ENCODE measurements around the gene CCDC142.

CCDC142 gene

DNA sequence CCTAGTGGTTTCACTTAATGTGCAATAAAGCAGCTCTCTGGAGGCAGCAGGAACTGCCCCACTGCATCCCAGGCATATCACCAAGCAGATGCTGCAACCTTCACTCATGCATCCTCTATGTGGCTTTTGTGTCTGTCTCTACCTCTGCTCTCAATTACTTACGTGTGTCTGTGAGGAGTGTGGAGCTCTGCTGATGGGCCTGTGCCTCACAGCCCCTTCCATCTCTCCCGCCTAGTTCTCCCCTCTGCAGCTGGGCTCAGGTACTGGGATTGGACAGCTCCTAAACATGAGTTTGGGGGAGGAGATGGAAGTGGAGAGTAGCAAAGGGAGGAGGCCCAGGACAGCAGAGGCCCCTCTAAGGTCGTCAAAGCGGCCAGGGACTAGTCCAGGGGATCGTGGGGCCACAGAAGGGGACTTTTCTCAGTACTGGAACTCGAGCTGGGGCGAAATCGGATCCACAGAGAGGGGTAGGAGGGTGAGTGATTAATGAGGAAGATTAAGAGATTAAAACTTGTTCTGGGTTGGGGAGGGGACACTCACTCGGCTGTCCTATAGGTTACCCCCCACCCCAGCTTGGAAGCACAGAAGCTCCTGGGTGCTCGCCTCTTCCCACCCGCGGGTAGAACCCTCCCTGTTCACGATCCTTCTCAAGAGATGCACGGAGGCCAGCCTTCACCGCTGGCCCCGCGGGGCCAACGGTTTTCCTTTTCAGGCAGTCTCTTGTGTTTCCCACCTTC, 18.7 kb upstream of the CCDC142 start:
- Histone ChIP-seq H3K27me3 (ENCODE audit: control insufficient read depth, insufficient read depth, low read length) (peaks cover 95% of the 10 kb centered on the region), H3K36me3 (ENCODE audit: control insufficient read depth, insufficient read depth, low read length) (peaks cover 4% of the 10 kb centered on the region), H3K4me3 (ENCODE audit: low read depth, low read length) (peak overlapping the region; percentile 48), H3K4me1 (ENCODE audit: control insufficient read depth, insufficient read depth, low read length) (peaks cover under 1% of the 10 kb centered on the region), H3K9ac (ENCODE audit: low read depth, low read length) (no peak overlapping the region), H3K9me3 (ENCODE audit: control insufficient read depth, insufficient read depth, low read length) (no peaks in the 10 kb centered on the region)

DNA sequence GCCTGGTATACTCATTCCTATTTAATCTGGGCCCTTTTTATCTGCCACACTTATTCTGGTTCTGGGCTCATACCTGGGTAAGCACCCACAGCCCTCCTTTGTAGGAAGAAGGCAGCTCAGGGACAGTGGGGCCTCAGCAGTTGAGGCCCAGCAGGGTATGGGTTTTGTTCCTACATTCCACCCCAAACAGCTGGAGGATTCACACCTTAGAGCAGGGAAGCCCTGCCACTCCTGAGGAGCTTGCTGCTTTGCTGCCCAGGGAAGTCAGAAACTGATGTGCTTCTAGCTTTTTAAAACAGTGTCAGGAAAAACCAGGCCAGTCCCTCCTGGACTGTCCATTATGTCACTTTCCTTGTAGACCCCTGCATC, 17.8 kb upstream of the CCDC142 start:
- Histone ChIP-seq H3K9me3 (ENCODE audit: control insufficient read depth, insufficient read depth, low read length) (no peaks in the 10 kb centered on the region), H3K36me3 (ENCODE audit: control insufficient read depth, insufficient read depth, low read length) (peaks cover 4% of the 10 kb centered on the region), H3K27me3 (ENCODE audit: control insufficient read depth, insufficient read depth, low read length) (peaks cover 100% of the 10 kb centered on the region), H3K4me1 (ENCODE audit: control insufficient read depth, insufficient read depth, low read length) (no peaks in the 10 kb centered on the region), H3K4me3 (ENCODE audit: low read depth, low read length) (peak overlapping the region; percentile 41), H3K9ac (ENCODE audit: low read depth, low read length) (no peak overlapping the region)

DNA sequence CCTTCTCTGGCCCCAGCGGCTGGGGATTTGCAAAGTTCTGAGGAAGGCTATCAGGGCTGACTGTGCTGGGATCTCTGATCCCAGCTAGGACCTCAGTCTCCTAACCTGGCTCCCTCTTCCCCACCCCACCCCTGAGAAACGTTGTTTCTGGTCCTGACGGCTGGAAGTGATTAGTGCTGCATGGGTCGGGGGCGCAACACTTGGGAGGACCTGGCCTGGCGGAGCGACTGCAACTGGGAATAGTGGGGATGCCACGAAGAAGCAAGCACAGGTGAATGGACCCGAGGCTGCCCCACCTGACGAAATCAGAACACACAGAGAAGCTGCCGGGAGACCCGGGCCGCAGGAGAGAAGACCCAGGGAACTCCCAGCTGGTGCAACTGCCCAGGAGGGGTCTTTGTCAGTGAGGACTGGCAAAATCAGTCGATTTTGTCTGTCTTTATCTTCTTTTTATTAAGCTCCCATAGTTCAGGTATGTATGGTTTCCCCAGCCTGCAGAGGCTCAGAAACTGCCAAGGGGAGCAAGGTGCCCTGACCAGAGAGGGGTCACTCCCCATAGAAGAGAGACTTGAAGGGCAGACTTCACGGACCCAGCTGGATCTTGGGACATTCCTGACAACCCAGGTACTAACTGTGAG, 17.3 kb upstream of the CCDC142 start:
- peaks cover 100% of the 10 kb centered on the region for H3K27me3 ChIP-seq (ENCODE audit: control insufficient read depth, insufficient read depth, low read length)
- no peak overlapping the region for H3K9ac ChIP-seq (ENCODE audit: low read depth, low read length)
- peak overlapping the region; percentile 41 for H3K4me3 ChIP-seq (ENCODE audit: low read depth, low read length)
- H3K4me1 ChIP-seq (ENCODE audit: control insufficient read depth, insufficient read depth, low read length) = no peaks in the 10 kb centered on the region
- no peaks in the 10 kb centered on the region for H3K9me3 ChIP-seq (ENCODE audit: control insufficient read depth, insufficient read depth, low read length)
- H3K36me3 ChIP-seq (ENCODE audit: control insufficient read depth, insufficient read depth, low read length) = no peaks in the 10 kb centered on the region

DNA sequence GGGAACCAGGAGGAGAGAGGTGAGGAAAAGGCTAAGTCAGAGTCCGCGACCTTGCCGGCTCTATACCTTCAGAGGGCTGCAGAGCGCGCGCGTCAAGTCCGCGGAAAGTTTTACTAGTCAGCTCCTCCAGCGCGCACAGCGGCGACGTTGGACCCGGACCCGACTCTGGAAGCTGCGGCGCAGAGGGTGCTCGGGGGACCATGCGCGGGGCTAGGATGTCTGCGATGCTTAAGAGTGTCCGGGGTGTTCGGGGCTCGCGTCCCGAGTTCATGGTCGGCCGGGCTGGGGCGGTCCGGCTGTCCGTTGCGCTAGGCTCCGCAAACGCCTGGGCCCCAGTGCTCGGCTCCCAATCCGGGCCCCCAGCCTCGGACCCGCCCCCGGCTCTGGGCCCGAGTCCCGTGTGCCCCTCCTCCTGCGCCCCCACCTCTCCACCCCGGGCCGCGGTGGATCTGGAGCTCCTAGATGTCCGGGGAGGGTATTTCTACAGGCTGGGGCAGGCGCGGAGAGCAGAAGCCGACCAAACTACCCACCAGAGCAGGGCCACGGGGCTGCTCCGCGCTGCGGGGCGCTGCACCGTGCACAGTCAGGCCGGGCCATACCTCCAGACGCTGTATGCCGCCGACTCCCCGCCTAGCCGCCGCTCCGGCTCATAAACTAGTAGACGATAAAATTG, 16.6 kb upstream of the CCDC142 start, which contains the start of gene LBX2:
TSS of gene LBX2 (minus strand) at position 337 of the 673 bp plus-strand sequence. CDS start at position 271, 66 bp downstream.
- peak within 1 kb of the TSS; percentile 45 for H3K4me3 ChIP-seq (ENCODE audit: low read depth, low read length)
- no peaks in the 10 kb centered on the region for H3K9me3 ChIP-seq (ENCODE audit: control insufficient read depth, insufficient read depth, low read length)
- no peaks in the 10 kb centered on the region for H3K36me3 ChIP-seq (ENCODE audit: control insufficient read depth, insufficient read depth, low read length)
- H3K4me1 ChIP-seq (ENCODE audit: control insufficient read depth, insufficient read depth, low read length) = no peaks in the 10 kb centered on the region
- peaks cover 94% of the 10 kb centered on the region for H3K27me3 ChIP-seq (ENCODE audit: control insufficient read depth, insufficient read depth, low read length)
- no peak within 1 kb of the TSS for H3K9ac ChIP-seq (ENCODE audit: low read depth, low read length)

DNA sequence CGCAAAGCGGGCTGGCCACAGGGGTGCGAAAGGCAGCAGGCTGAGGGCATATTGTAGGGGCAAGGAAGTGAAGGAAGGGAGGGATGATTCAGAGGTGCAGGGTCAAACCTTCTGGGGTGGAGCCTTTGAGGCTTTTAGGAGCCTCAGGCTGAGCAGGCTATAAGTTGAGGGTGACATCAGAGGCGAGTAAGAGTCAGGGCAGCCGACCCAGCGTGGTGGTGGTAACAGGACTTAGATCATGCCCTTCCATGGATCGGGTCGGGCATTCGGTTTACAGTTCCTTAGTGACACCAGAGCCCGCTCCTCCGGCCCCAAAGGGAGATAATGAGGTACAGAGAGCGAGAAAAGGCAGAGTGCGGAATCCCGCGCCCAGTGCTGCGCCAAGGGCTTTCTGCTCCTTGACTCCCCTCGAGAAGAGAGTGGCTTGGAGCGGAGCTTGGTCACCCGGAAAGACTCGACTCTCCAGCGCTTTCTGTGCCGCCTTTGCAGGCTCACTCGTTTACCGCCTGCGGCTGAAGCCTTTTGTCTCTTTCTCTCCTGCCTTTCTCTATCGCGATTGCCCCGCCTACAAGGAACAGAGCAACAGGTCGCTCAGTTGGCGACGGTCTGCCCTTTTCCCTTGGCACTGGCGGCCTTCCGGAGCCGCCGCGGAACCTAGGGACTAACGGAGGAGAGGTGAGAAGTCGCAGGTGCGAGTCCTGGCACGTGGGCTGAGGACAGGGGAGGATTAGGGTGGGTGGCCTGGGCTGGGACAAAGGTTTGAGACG, 15.9 kb upstream of the CCDC142 start:
- H3K9me3 ChIP-seq (ENCODE audit: control insufficient read depth, insufficient read depth, low read length) = no peaks in the 10 kb centered on the region
- H3K27me3 ChIP-seq (ENCODE audit: control insufficient read depth, insufficient read depth, low read length) = peaks cover 87% of the 10 kb centered on the region
- H3K4me1 ChIP-seq (ENCODE audit: control insufficient read depth, insufficient read depth, low read length) = no peaks in the 10 kb centered on the region
- peaks cover 5% of the 10 kb centered on the region for H3K36me3 ChIP-seq (ENCODE audit: control insufficient read depth, insufficient read depth, low read length)
- peak overlapping the region; percentile 45 for H3K4me3 ChIP-seq (ENCODE audit: low read depth, low read length)
- no peak overlapping the region for H3K9ac ChIP-seq (ENCODE audit: low read depth, low read length)

DNA sequence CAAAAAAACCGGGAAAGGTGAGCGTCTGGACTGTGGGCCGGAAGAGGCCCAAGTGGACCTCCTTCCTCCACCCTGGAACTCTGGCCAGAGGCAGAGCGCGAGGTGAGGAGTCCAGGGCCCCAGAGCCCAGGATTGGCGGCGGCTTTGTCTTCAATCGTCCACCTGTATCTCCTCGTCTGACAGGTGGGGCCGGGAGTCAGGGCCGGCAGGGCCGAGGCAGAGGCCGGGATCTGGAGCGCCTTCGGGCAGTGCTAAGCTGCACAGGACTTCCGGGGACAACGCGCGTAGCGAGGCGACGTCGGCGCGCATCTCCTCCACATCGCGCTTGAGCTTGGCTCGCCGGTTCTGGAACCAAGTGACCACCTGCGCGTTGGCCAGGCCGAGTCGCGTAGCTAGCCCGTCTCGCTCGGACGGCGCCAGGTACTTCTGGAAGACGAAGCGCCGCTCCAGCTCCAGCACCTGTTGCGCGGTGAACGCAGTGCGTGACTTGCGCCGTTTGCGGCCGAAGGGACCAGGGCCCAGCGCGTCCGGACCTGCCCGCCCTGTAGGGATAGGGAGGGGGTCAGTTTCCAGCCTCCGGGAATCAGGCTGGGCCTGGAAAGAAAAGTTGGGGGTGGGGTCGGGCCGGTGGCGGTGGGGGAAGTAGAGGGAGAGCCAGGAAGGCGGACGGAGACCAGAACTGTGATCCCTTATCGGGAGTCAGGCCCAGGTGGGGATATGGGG, 15.1 kb upstream of the CCDC142 start:
- Histone ChIP-seq H3K4me3 (ENCODE audit: low read depth, low read length) (peak overlapping the region; percentile 45), H3K27me3 (ENCODE audit: control insufficient read depth, insufficient read depth, low read length) (peaks cover 80% of the 10 kb centered on the region), H3K9me3 (ENCODE audit: control insufficient read depth, insufficient read depth, low read length) (no peaks in the 10 kb centered on the region), H3K36me3 (ENCODE audit: control insufficient read depth, insufficient read depth, low read length) (peaks cover 12% of the 10 kb centered on the region), H3K4me1 (ENCODE audit: control insufficient read depth, insufficient read depth, low read length) (no peaks in the 10 kb centered on the region), H3K9ac (ENCODE audit: low read depth, low read length) (no peak overlapping the region)

DNA sequence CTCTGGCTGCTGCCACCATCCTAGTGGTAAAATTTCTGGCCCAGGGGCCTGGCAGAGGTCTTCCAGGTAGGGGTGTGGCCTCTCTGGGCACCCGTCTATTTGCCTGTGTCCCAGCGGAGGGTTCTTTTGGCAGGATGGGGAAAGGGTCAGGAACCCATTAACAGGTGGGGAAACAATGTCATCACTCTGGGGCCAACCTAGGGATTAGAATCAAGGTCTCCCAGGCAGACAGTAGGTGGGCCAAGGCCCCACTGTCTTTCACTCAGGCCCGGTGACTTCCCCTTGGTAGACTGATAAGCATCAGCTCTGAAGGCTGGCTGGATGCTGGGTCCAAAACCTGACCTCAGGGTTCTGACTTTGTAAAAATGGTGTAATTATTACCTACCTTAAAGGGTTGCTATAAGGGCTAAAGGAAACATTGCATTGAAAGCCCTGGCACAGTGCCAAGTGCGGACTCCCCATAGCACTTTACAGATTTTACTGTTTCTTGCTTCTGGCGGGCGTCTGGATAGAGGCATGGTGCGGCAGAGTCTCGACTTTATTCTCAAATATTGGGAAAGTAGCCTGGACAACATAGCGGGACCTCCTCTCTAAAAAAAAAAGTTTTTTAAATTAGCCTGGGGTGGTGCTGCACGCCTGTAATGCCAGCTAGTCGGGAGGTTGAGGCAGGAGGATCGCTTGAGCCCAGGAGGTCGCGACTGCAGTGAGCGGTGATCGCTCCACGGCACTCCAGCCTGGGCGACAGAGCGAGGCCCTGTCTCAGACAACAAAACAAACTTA, 14.4 kb upstream of the CCDC142 start:
- Histone ChIP-seq H3K4me3 (ENCODE audit: low read depth, low read length) (peak overlapping the region; percentile 45), H3K36me3 (ENCODE audit: control insufficient read depth, insufficient read depth, low read length) (peaks cover 15% of the 10 kb centered on the region), H3K27me3 (ENCODE audit: control insufficient read depth, insufficient read depth, low read length) (peaks cover 72% of the 10 kb centered on the region), H3K9ac (ENCODE audit: low read depth, low read length) (no peak overlapping the region), H3K4me1 (ENCODE audit: control insufficient read depth, insufficient read depth, low read length) (no peaks in the 10 kb centered on the region), H3K9me3 (ENCODE audit: control insufficient read depth, insufficient read depth, low read length) (no peaks in the 10 kb centered on the region)

DNA sequence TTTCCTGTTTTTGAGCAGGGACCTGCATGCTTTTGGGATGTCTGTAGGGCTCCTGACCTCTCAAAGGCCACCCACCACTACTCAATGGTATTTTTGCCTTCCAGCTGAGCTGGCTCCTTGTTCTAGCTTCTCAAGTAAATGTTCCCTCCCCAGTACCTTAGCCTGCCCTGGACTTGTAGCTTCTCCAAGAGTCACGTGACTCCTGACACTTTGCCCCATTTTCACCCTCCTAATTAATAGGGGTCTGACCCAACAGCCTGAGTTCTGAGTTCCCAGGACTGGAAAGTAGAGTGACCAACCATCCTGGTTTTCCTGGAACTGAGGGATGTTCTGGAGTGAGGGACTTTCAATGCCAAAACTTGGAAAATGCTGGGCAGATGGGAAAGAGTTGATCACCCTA, 12.6 kb upstream of the CCDC142 start:
- H3K9ac ChIP-seq (ENCODE audit: low read depth, low read length) = no peak overlapping the region
- H3K4me1 ChIP-seq (ENCODE audit: control insufficient read depth, insufficient read depth, low read length) = no peaks in the 10 kb centered on the region
- peaks cover 30% of the 10 kb centered on the region for H3K36me3 ChIP-seq (ENCODE audit: control insufficient read depth, insufficient read depth, low read length)
- H3K9me3 ChIP-seq (ENCODE audit: control insufficient read depth, insufficient read depth, low read length) = no peaks in the 10 kb centered on the region
- peaks cover 55% of the 10 kb centered on the region for H3K27me3 ChIP-seq (ENCODE audit: control insufficient read depth, insufficient read depth, low read length)
- no peak overlapping the region for H3K4me3 ChIP-seq (ENCODE audit: low read depth, low read length)

DNA sequence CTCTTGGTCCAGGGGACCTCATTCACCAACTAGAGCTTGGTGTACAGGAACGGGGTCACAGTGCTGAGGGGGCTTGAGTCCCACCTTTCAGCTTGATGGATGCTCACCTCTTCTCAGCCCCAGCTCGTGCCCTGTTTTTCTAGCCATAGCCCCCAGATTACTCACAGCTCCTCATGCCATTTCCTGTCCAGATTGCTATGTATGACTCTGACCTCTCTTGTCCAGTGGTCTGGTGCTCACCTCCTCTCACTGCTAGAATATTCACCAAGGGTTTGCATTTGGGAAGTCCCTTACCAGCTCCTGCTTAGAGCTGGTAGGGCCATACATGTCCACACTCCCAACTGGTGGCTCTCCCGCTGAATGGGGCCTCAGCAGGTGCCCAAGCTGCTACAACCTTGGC, 10.7 kb upstream of the CCDC142 start:
- H3K4me3 ChIP-seq (ENCODE audit: low read depth, low read length) = no peak overlapping the region
- no peak overlapping the region for H3K9ac ChIP-seq (ENCODE audit: low read depth, low read length)
- no peaks in the 10 kb centered on the region for H3K4me1 ChIP-seq (ENCODE audit: control insufficient read depth, insufficient read depth, low read length)
- peaks cover 36% of the 10 kb centered on the region for H3K27me3 ChIP-seq (ENCODE audit: control insufficient read depth, insufficient read depth, low read length)
- peaks cover 34% of the 10 kb centered on the region for H3K36me3 ChIP-seq (ENCODE audit: control insufficient read depth, insufficient read depth, low read length)
- H3K9me3 ChIP-seq (ENCODE audit: control insufficient read depth, insufficient read depth, low read length) = no peaks in the 10 kb centered on the region

DNA sequence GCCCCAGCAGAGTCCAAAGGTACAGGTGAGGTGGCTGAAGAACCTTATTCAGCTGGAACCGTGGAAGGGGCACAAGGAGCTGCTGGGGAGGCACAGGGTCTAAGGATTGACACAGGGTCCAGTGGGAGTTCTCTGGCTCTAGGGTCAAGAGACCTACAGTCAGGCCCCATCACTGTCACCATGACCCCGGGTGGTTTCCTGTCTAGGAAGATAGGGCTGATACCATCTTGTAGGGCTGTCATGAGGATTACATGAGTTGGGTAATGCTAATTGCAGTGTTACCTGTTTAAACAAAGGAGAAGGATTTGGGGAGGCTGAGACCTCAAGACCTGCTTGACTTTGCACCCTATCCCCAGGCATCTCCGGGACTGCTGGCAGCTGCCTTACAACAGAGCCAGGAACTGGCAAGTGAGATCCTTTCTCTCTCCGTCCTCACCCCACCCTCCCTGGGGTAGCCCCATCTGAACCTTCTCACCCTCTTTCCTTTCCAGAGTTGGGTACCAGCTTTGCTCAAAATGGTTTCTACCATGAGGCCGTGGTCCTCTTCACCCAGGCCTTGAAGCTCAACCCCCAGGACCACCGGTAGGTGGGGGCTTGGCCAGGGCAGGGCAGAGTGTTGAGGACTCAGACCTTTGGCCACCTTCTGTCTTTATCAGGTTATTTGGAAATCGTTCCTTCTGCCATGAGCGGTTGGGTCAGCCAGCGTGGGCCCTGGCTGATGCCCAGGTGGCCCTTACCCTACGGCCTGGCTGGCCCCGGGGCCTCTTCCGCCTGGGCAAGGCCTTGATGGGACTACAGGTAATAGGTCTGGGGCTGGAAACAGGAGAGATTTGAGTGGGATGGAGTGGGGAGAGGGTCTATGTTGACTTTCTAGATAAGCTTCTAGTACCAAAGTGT, 9.1 kb upstream of the CCDC142 start:
- H3K4me1 ChIP-seq (ENCODE audit: control insufficient read depth, insufficient read depth, low read length) = no peaks in the 10 kb centered on the region
- no peak overlapping the region for H3K9ac ChIP-seq (ENCODE audit: low read depth, low read length)
- H3K36me3 ChIP-seq (ENCODE audit: control insufficient read depth, insufficient read depth, low read length) = peaks cover 34% of the 10 kb centered on the region
- peaks cover 19% of the 10 kb centered on the region for H3K27me3 ChIP-seq (ENCODE audit: control insufficient read depth, insufficient read depth, low read length)
- H3K4me3 ChIP-seq (ENCODE audit: low read depth, low read length) = no peak overlapping the region
- no peaks in the 10 kb centered on the region for H3K9me3 ChIP-seq (ENCODE audit: control insufficient read depth, insufficient read depth, low read length)

All from iPS-15b (cell line).